HG03139 (cell line): ENCODE data around the gene ZEB2.

ENCODE experiments used
- ATAC-seq: cut with Tn5 transposase; IDR thresholded peaks from one replicate; pipeline ENCODE4 v1.9.1; 2021; ENCODE audit not compliant: unreplicated experiment

Gene ZEB2

DNA sequence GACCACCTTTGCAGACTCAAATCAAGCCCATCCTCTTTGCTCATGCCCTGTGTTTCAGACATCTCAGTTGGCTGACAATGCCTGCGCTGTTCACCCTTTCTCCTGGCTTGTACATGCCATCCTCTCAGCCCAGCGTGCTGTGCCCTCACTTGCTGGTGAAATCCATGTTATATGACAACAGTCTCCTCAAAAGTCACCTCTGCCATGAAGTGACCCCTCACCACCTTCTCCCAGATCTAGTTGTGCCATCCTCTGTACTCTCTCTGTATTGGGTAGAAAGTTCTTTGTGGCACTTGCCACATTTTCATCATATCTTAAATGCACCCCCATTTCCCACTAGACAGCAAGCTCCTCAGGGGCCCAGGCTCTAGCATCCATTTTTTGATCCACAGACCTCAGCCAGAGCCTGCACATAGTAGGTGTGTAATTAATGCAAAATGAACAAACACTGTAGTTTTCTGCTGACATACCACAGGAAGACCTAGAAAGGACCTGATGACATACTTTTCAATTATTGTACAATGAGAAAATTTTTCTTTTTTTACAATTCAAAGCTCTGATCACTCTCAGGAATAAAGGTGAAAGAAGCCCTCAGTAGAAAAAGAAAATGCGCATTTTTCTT is 22.8 kb downstream of the ZEB2 start:
- ATAC-seq = no peak

DNA sequence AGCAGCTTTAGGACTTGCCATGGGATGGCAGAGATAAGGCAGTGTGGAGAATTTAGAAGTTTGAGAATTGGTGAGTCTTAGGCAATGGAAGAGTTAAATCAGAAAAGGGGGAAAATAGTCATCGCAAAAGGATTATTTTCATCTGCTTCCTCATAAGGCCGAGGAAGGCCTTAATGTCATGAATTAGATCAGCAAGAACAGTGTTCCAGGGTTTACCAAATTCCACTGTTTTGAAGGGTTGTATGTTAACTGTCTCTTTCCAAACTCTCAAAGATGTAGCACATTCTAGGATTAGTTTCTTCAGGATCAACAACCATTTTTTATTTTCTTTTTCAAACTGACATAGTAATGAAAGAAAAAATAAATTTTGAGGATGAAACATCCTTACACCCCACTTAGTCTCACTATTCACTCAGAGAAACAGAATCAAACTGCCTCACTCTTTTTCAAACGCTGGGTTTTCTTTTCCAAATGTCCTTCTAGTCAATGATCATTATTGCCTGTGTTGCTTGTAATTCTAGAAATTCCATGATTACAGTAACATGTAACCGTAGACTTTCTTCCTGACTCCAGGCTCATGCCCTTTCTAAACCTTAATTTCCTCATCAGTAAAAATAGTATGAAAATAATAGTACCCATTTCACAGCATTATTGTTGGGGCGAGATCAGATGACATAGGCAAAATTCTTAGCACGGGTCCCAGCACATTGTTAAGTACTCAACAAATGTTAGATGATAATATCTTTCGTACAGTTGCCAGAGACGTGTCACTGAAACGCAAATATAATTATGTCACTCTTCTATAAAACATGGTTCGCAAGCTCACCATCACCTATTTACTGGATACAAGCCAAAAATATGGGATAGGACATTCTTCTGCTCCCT is 23.6 kb downstream of the ZEB2 start:
- no peak for ATAC-seq

DNA sequence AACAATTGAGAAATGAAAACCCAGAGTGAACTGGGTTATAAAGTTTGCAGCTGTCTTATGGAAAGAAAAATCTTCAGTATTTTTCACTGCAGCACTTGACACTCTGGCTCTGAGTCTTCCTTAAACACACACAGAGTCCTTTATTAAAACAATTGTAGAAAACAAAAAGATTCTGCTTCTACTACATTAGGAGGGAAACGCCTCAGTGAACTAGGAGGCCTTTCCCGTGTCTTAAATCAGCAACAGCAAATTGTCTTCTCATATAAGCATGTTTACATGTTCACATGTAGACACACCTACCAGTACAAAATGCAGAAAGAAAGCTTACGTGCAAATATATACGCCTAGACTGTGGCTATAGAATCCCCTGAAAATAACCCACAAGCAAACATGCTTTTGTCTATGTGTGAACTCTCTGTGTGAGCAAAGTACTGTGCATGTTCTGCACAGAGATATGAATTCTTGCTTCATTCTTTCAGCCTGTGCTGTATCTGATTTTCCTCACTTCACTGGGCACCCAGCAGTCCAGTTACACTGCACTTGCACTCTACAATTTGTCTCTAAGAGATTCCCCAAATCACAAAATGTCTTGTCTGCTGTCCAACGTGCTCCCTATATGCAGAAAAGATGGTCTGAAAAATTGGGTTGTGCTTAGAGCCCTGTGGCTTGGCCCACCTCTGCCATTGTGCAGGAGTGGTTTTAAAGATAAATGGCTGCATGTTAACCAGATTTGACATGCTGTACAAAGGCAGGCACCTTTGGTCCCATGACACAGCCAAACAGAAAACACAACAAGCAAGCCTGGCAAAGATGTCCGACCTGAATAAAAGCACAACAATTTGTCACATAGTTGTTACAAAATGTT is 24.5 kb downstream of the ZEB2 start:
- no peak for ATAC-seq

DNA sequence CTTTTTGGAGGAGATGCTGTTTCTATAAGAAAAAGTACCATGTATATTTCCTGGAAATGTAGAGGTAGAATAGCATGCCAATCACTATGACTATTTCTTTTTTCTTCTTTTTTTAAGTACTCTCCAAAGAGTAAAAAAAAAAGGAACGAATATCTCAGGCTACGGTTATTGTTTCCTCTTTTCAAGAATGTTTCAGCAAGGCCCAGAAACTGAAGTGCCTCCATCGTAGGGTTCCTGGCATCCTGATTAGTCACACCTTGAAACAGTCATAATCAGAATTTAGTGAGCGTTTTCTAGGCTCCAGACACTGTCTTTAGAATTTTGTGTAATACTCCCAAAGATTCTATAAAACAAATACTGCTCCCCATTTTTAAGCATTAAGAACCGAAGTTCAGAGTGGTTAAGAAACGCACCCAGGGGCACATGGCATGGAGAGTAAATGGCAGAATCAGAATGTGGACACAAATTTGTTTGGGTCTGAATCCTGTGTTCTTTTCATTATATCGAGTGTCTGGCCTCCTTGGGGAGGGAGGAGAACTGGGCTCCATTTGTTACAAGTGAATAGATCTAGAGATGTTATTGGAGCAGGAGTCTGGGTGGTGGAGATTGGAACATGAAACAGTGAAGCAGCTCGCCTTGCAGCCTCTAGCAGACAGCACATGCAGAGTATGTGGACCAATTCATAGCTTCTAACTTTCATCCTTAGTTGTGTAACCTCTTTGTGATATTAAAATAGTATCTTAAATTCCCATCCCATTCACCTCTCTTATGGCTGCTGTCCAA is 26.7 kb downstream of the ZEB2 start:
- ATAC-seq = no peak

DNA sequence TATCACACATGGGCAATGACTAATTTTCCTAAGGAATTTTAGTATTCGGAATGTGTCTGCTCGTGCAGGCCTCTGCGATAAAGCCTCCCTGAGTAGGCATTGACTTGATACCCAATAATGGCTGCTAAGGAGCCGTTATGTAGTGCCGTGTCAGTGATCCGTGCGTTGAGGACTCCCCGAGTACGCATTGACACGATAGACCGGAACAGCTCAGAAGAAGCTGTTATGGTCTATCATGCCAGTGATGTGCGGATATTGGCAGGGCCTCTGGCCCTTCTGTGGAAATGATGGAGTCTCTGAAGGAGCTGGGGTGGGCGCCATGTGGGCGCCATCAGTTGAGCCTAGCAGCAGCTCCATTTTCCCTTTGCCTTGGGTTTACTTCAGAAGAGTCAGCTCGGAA is 29.1 kb downstream of the ZEB2 start:
- no peak for ATAC-seq

DNA sequence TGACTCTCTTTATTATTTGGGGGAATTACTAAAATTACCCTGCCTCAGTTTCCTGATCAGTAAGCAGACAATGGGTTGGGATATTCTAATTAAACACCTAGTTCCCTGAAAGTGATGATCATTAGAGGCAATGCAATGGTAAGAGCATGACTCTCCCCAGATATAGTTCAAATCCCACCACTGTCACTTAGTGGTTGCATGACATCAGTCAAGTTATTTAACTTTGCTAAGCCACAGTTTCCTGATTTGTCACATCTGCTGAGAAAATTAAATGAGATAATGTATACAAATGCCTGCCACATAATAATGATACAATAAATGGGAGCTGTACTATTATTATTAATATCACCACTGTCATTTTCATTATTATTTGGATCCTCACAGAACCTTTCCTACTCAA is 29.9 kb downstream of the ZEB2 start:
- no peak for ATAC-seq

DNA sequence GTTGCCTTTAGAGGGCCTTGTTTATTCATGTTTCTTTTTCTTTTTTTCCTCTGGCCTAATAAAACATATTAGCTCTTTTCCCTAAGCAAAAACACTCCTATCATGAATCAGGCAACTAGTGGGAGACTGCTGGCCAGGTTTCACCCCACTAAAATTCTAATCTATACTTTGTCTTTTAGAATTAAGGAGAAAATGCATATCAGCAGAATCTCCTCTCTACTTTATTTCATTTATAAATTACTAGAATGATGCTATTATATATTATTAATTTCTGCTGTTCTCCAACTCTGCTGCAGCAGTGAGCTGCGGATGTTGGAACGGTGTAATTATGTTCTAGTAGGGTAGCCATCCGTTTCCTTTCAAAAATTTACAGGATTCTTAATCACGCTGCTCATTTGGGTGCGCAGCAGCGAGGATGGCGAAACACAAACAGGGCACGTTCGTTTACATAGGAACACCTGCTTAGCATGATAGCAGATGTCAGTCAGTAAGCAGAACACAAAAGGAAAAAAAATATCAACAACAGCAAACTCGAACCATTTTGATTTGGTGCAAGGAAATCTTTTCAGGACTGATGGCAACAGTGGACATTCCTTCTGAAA is 30.5 kb downstream of the ZEB2 start:
- no peak for ATAC-seq

DNA sequence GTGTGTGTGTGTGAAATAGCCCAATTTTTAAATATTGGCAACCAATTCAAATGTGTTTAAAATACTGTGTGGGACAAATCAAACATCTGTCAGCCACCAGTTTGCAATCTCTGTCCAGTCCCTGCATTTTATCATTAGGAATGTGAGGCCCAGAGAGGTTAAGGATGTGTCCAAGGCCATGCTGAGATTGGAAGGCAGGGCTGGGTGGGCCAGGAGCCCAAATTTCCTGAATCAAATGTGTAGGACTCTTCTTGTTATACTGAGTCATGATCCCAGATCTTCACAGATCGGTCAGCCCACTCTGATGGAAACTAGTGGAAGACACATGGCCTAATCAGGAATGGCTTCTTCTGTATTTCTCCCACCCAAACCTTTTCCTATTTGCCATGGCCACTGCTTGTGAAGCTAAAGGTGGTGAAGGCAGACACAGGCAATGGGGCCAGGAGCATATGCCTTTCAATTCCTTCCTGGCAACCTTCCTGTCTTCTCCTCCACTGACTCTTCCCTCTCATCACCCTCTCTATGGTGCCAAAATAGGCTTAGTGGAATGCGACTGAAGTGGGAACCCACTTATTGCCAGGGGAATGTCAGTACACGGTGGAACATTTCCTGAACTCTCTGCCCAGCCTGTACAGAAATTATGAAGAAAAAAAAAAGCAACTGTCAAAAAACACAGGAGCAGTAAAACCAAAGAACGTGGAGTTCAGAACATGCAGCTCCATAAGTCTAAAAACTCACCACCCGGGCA is 35.5 kb downstream of the ZEB2 start:
- no peak for ATAC-seq

DNA sequence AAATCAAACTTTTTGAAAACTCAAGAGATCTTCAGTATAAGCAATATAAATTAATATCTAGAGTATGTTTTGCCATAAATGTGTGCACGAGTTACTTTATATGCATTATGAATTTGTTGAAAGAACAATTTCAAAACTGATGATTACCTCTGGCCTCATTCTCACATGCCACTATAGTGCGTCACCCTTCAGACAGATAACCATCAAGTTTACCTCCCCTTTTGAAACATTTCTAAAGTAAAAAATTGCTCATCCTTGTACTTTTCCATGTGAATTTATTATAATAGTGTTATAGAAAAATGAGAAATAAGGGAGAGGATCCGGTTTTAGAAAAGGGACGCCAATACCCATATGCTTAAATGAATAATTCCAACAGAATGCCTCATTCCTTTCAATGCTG is 38.3 kb downstream of the ZEB2 start:
- no peak for ATAC-seq

DNA sequence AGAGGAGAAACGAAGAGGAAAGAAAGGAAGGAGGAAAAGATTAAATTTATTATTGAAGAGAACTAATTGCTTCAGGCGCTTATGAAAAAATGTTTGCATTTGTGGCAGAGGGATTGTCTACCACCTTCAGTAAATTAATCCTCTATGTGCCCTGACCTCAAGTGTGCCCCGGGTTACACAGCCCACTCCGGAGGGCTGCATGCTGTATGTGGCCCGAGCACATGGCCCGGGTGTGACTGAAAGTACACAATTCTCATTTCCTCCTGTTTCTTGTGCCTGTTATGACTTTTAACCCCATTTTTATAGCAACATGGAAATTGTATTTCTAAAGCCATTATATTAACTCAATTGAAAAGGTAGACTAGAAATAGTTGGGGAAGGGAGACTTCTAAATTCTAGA is 38.8 kb downstream of the ZEB2 start:
- ATAC-seq = no peak

DNA sequence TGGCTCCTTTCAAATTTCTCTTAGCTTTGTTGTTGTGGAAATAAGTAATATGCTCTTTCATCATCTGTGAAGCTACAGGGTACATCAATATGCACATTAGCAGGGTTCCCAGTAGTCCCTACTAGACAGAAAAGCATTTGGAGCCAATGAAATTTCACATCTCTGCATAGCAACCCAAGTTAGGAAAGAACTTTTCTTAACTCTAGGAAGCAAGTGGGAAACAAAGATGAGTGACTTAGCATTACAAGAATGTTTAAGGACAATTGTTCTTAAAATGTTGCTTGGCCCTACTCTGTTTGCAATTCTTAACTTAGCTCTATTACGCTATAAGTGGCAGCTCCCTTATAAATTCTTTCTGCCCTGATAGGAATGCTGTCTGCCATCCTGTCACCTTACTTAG is 39.6 kb downstream of the ZEB2 start:
- no peak for ATAC-seq

DNA sequence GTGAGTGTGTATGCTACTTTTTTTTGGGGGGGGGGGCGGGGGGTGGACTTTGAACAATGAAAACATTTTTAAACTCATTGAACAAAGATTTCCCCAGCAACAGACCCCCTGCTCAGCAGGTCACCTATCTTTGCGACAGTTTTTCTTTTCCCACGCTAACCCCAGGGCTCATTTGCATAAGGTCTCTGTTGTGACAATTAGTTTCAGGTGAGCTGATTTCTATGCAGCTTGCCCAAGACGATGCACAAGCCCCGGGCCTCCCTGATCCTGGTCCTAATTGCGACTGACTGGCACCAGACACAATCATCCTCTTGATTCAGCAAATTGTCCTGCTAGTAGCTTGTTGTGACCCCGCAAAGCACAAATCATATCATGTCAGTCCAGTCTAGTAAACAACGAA is 40.3 kb downstream of the ZEB2 start:
- no peak for ATAC-seq

DNA sequence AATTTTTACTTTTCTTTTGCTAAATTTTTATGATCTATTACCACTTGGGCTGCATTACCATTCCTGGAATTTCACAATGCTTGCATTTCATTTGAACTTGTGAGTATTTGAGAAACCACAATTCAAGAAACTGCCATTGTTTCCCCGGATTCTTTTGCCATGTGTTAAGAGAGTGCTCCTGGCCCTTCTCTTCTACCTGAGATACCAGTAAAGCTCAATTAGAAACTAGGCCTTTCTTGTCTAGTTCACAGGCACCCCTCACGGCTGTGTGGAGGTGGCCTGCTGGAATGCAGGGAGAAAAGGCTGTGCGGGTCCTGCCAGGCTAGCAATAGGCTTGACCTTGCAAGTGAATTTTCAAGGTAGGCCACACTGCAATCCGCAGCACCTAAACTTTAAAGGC is 40.8 kb downstream of the ZEB2 start:
- ATAC-seq = no peak

DNA sequence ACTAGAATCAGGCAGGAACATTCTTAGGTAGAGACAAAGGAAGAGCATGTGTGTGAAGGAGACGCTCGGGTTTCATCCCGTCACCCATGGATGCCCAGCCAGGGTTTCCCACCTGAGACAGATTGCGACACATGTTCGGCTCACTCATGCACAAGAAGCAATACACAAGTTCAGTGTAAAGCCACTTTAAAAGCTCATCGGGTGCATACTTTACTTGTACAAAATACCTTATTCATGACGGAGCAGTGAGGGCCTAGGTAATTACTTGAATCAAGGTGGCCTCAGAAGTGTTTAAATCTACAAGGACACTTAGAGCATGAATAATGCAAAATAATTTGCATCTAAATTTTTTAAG is 42.0 kb downstream of the ZEB2 start:
- ATAC-seq = no peak

DNA sequence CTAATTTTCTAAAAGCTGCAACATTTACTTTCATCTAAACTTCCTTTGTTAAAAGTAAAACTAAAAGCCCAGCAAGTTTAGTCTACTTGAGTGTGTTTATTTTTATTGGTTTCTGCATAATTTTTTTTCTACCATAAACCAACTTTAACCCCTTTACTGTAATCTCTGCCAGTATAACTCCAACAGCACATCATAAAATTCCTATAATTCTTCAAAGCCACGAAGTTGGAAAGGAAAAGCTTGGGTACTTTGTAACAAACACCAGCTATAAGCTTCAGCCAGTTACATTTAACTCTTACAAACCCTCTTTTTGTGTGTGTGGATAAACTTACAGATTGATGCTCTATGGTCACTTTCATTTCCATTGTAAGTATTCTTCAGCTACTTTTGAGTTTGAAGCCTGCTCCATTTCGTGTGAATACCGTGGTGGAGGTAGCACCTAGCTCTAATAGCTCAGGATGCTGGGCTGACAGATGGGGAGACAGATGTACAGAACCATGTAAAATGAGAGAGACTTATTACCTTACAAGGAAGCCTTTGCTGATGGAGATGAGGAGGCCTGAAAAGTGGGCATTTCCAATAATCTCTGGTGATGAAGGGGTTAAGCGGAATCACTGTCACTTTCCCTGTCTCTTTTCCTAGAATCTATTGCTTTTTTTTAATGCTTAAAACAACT is 42.5 kb downstream of the ZEB2 start:
- no peak for ATAC-seq

DNA sequence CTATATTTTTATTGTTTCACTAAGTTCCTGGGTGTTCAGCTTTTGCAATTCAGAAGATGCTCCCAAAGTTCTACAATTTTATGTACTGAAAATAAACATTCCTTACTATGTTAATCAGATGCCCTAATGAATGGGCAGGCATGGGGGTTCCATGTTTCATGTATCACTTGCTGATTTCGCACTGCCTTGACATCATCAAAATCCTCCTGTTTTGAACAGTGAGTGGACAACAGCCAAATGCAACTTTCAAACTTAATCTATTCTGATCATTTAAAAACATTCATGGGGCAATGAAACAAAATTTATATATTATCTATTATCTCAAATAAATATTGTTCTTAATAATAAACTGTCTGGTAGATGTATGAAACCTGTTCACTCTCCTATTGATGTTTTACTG is 43.2 kb downstream of the ZEB2 start:
- no peak for ATAC-seq

DNA sequence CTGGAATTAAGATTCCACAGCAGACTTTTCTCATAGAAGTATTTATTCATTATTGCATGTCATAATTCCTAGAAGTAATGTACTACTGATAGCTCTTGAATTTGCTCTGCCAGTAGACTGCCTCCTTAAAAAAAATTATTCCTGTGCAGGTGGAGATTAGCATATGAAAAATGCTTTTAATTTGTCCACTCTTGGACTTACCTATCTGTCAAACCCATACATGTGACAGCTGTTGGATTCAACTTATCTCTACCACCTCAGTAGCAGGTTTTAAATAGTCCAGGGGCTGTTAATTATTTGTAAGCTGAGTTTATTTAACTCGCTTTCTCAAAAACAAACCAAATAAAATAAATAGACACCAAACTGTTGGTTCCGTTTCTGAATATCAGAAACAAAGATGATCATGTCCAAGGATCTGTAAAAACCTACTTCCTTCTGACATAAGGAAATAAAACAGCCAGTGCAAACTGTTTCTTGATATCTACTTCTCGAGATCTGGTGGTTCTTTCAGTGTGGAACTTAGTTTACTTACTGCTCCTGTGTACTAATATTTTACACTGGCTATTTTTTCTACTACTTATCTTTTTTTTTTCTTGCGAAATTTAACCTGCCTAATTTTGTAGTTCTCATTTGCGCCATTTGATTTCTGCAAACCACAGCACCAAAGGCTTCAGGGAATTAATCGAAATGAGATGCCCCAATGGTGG is 44.2 kb downstream of the ZEB2 start:
- ATAC-seq = no peak

DNA sequence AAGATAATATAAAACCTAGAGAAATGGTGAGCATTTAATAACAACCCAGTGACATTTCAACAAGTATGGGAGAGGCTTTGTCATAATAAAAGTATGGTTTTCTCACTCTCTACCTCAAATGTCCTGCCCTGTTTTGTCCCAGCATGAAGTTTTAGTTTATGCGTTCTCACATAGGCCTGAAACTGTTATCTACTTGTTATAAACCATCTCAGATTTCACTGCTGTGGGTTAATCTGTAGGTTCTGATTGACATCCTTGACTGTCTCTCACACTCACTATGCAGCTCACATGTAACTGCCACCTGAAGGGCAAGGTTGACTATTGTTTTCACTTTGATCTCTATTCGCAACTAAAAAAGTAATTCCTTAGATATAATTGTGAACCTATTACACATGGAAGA is 44.9 kb downstream of the ZEB2 start:
- ATAC-seq = no peak

DNA sequence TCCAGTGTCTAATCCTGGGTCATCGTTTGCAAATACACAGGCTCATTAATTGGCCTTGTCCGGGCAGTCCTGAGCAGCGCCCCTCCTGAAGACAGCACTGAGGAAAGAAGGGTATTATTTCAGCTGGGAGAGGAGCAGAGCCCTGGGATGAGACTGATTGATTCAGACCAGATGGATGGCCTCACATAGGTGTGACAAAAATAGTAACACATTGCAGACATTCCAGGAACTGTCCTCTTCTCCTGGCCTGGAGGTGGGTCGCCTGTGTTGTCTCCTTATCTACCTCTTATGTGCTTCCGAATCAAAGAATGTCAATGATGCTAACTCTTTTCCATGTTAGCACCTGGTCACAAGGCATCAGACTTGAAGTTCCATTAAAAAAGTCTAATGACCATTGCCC is 45.9 kb downstream of the ZEB2 start:
- no peak for ATAC-seq
